GM18873 (cell line): Measurements from ENCODE around the gene ZNF362.
"Not testable (repeated sequence)": the region's sequence is repeated elsewhere in the genome, so short reads cannot be mapped to it uniquely, and the experiment has no call there.

Source experiments
- ATAC-seq: cut with Tn5 transposase; IDR thresholded peaks from one replicate; pipeline ENCODE4 v1.9.1; 2021; ENCODE audit warnings: mild to moderate bottlenecking, moderate library complexity, moderate number of reproducible peaks; ENCODE audit not compliant: unreplicated experiment, low FRiP score

ZNF362 gene

GRCh38 chr1:33281554-33282303 is 25.4 kb downstream of the ZNF362 start:
- no peak for ATAC-seq

DNA sequence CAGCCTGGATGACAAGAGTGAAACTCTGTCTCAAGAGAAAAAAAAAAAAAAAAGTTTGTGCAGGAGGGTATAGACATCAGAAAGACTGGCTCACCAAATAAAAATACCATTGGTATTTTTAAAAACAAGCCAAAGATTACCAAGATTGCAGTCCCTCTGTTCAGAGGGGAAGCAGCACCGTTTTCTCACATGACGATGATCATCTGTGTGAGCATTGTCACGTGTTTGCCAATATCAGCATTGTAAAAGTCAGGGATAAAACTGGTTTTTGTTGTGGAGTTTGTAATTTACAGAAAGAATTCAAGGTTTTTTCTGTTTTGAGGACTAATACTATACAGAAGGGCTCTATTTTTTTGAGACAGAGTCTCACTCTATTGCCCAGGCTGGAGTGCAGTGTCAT is 26.5 kb downstream of the ZNF362 start:
- ATAC-seq: no peak

DNA sequence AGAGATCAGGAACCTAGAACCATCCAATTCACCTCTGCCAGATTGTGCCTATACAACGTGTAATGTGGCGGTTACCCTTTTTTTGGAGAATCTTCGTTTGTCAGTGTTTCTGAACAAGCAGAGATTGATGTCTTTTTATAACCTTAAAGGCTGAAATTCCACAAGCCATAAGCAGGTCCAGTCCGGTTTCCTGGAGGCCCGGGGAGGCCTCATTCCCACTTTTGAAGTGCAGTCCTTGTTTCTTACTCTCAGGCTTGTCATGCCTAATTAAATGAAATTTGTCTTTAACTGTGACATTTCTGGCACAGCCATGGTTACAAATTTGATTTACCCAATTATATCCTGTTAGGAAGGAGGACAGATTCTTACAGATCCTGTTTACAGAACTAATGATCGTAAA is 27.8 kb downstream of the ZNF362 start:
- no peak for ATAC-seq

DNA sequence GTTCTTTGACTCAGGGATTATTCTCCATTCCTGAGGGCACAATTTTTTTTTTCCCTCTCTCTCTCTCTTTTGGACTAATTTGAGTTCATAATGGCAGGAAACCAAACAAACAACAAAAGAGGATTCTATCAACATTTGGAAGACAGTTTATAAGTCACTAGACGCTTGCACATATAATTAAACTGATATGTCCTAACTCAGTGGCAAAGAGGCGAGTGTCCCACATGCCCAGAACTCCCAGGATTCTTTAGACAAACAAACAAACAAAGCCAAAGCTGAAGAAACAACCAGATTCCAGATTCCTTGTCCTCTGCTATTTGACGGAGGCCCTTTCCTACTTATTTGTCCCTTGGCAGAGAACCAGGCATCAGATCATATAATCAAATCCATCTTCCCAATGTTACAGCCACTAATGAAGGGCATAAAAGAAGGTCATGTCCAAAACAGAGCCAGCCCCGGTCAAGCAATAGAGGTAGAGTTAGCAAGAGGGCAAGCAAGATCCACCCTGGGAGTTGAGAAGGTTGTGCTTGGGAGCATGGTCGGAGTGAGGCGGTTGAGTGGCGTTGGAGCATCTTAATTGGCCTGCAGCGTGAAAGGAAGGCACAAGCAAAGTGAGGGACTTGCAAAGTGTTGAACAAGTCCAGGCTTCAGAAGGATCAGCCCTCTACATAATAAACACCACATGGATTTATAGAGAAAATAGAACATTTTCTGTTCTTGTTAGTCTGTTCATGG is 30.3 kb downstream of the ZNF362 start:
- no peak for ATAC-seq

DNA sequence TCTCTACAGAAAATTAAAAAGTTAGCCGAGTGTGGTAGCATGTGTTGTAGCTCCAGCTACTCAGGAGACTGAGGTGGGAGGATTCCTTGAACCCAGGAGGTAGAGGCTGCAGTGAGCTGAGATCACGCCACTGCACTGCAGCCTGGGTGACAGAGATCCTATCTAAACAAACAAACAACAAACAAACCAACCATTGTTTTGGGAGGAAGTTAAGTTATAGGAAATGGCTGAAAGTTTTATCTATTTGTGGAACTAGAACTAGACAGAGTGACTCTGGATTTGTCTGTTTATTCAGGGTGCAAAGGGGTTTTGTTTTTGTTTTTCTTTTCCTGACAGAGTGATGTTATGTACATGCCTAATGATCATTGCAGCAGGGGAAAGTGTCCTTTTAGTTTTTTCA is 31.0 kb downstream of the ZNF362 start:
- ATAC-seq: no peak

GRCh38 chr1:33288976-33289857 is 32.9 kb downstream of the ZNF362 start:
- no peak for ATAC-seq

GRCh38 chr1:33289858-33290154 is 33.5 kb downstream of the ZNF362 start:
- no peak for ATAC-seq

DNA sequence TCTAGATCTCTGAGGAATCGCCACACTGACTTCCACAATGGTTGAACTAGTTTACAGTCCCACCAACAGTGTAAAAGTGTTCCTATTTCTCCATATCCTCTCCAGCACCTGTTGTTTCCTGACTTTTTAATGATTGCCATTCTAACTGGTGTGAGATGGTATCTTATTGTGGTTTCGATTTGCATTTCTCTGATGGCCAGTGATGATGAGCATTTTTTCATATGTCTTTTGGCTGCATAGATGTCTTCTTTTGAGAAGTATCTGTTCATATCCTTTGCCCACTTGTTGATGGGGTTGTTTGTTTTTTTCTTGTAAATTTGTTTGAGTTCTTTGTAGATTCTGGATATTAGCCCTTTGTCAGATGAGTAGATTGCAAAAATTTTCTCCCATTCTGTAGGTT is 34.3 kb downstream of the ZNF362 start:
- ATAC-seq: not testable (repeated sequence)

DNA sequence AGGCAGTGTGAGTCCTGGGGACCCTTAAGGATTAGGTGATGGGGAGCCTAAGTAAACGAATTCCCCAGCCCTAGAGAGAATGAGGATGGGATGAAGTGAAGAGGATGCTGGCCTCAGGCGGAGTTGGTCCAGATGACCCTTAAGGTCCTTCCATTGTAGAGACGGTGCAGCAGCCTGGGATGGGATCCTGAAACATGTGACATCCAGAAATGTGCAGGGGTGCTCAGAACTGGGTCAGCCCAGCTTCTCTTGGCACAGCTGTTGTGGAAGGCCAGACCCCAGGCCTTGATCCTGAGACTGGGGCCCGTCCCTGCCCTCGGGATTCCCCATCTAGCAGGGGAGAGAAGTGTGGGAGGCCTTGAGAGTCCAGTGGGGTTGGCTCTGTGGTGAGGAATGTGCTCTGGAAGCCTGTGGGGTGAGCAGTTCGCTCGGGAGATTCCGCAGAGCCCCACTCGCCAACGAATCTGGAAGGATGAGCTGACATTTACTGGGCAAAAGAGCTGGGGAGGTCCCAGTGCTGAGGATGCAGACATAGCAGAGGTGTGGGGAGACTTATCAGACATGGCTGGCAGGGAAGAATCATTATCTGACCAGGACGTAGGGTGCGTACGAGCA is 36.5 kb downstream of the ZNF362 start:
- ATAC-seq: no peak

GRCh38 chr1:33294071-33295010 is 38.0 kb downstream of the ZNF362 start:
- ATAC-seq: no peak

- ATAC-seq: no peak
These were observed 38.7 kb downstream of the ZNF362 start for GRCh38 chr1:33295023-33295422.

DNA sequence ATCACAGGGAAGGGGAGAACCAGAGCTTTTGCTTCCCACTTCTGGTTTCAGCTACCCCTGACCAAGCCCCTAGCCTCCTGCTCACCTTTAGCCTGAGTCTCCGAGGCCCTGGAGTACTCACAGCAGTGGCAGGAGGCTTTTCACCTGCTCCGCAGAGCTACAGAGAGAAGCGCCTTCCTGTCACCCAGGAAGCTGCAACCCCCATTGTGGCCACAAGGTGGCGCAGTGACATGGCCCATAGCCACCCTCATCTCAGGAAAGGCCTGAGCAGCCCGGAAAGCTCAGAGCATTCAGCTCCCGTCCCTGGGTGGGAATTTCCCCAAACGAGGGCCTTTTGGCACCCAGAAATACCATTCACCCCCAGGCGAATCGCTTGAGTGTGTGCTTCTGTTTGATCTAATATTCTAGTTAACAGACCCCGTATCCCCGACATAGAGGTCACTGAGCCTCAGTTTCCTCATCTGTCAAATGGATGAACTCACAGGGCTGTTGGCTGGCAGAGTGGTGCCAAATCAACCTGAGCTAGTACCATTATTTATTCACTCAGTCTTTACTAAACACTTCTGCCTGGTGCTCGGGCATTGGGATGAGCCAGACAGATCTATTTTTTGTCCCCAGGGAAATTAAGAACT is 39.3 kb downstream of the ZNF362 start:
- no peak for ATAC-seq

GRCh38 chr1:33296082-33296458 is 39.8 kb downstream of the ZNF362 start:
- no peak for ATAC-seq

DNA sequence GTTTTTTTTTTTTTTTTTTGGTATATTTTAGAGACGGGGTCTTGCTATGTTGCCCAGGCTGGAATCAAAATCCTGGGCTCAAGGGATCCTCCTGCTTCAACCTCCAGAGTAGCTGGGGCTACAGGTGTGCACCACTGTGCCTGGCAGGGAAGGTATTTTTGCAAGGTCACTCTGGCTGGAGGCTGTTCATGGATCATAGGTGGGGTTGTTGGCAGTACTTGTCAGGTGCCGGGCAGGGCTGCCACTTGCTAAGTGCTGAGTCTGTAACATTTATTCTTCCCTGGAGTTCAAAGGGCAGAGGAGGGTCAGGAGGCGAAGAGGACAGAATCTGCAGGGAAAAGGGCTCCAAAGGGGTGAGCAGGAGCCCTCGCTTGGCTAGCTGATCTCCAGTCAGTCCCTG is 40.5 kb downstream of the ZNF362 start:
- ATAC-seq: no peak

DNA sequence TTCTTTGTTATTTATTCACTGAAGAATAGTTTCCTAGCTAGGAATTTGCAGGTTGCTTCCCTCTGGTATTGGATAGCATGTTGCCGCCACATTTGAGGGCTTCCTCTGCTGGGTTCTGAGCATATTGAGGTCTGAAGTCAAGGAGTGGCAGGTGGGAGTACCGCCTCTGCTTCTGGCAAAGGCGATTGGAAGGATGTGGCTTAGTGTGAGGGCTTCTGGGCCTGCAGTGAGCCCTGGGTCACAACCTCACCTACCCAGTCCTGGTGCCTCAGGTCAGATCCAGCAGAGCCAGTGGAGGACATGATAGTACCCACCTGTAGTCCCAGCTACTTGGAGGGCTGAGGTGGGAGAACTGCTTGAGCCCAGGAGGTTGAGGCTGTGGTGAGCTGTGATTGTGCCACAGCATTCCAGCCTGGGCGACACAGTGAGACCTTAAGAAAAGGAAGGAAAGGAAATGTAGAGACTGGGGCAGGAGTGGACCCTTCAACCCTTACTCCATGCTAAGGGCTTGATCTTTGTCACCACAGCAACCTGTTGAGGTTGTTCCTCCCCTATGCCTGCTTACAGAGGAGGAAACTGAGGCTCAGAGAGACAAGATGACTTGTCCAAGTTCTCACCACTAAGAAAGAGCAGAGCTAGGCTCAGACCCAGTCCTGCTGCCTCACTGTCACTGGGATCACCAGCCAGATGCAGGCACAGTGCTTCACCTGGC is 41.8 kb downstream of the ZNF362 start:
- no peak for ATAC-seq

DNA sequence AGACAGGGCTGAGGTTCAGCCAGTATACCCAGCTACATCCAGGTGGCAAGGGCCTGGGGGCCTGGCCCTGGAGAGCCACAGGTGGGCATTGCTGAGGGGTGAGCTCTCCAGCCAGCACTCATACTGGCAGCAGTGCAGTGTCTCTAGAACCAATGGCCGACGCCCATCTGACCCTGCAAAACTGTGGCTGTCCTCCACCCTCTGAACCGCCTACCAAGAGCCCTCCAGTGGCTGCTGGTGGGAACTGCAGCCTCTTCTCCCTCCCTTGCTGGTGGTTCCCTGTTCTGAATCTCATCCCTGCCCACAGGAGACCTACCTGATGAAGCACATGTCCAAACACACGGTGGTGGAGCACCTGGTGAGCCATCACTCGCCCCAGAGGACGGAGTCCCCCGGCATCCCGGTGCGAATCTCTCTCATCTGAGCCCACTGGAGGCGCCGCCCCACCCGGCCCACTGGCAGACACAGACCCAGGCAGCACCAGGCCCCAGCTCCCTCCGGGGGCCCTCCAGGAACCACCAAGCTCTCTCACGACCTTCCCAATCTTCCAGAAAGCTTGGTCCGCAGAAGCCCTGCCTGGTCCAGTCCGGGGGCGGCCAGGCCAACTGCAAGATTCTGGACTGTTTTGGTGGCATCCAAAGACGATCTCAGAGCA is 42.5 kb downstream of the ZNF362 start:
- no peak for ATAC-seq

GRCh38 chr1:33299461-33300155 is 43.3 kb downstream of the ZNF362 start:
- ATAC-seq: no peak

GRCh38 chr1:33300673-33301072 is 44.4 kb downstream of the ZNF362 start:
- ATAC-seq: no peak
